K562 (cell line): ENCODE data around the gene TTC9B. TPM values are rescaled to one million over a fixed set of nuclear protein-coding genes. Genes with fewer than 3 reads are reported as not detected.
A peak's percentile ranks its signal among the peaks of the same experiment; 100 is the strongest.

ENCODE experiments used
- ATAC-seq: fragments of 200-7000 bp; cut with Tn5 transposase; 3 replicates; pipeline ENCODE4 v1.9.1; 2020; ENCODE audit warnings: moderate library complexity
- BruUV-seq: library from RNA; stranded (reverse); fragments of 400-500 nt; replicated peaks from 2 replicates; lab custom pipeline; 2021; lab: Mats Ljungman, UMichigan
- CTCF ChIA-PET: fragments of 300-600 bp; formaldehyde crosslinking; extraction: SDS; loops from one replicate; lab custom pipeline; 2021; ENCODE audit warnings: low intra/inter-chr PET ratio; lab: Yijun Ruan, JAX
- POLR2A ChIA-PET: fragments of 300-600, 350-650 bp; sonication (Branson Sonifier 250); formaldehyde crosslinking; extraction: SDS; loops from one replicate; lab custom pipeline; 2021; ENCODE audit warnings: antibody characterized with exemption, inconsistent platforms; lab: Yijun Ruan, JAX
- DNase-seq, 4 experiments: peaks; one replicate each; pipeline versions ENCODE4 v3.0.0 to v3.0.0-alpha.2; 2011 to 2018; ENCODE audit warnings: low spot score in 3 of 4, mixed read lengths in 3 of 4; ENCODE audit errors: extremely low read depth in 1 of 4
- FAIRE-seq: peaks from 2 replicates; lab custom pipeline; 2011; peaks lifted over from hg19 to GRCh38; lab: Jason Lieb, UNC
- H2AFZ ChIP-seq: 2 replicates; pipeline ENCODE4 v1.6.0; 2011; ENCODE audit warnings: low read depth, low read length, control low read depth, inconsistent platforms
- H3K27ac ChIP-seq: fragments of 200-600 bp; 3 replicates; pipeline ENCODE4 v1.8.0; 2011; ENCODE audit warnings: low read depth, mild to moderate bottlenecking, control low read depth, inconsistent platforms, low read length, moderate library complexity, mixed read lengths; ENCODE audit errors: extremely low read depth
- H3K27me3 ChIP-seq, 2 experiments: fragments of 300-600 bp in 1 of 2; 2 replicates in 1 of 2; 3 replicates in 1 of 2; pipeline versions ENCODE4 v1.6.0 to v1.8.0; 2011; ENCODE audit warnings: inconsistent platforms in 2 of 2, low read length in 2 of 2, mild to moderate bottlenecking in 1 of 2, mixed read lengths in 1 of 2, moderate library complexity in 1 of 2; ENCODE audit not compliant: control insufficient read depth in 2 of 2, insufficient read depth in 2 of 2
- H3K36me3 ChIP-seq: fragments of 300-600 bp; 3 replicates; pipeline ENCODE4 v1.8.0; 2011; ENCODE audit warnings: mild to moderate bottlenecking, low read length, inconsistent platforms; ENCODE audit not compliant: control insufficient read depth, insufficient read depth
- H3K4me1 ChIP-seq, 2 experiments: fragments of 200-600 bp in 1 of 2; replicated peaks in 1 of 2; 2 replicates in 1 of 2; 3 replicates in 1 of 2; pipeline versions ENCODE4 v1.5.1 to v1.8.0; 2011; ENCODE audit warnings: inconsistent platforms in 2 of 2, low read length in 2 of 2, mild to moderate bottlenecking in 1 of 2, mixed read lengths in 1 of 2, moderate library complexity in 1 of 2; ENCODE audit not compliant: control insufficient read depth in 2 of 2, insufficient read depth in 2 of 2
- H3K4me2 ChIP-seq: 2 replicates; pipeline ENCODE4 v1.6.1; 2011; ENCODE audit warnings: low read length, control low read depth, inconsistent platforms, mixed read lengths; ENCODE audit not compliant: insufficient read depth
- H3K4me3 ChIP-seq: fragments of 200-600 bp; sonication (generic), shearing (Covaris generic); 2 replicates; pipeline ENCODE4 v1.5.1; 2016; ENCODE audit warnings: control low read depth, inconsistent platforms
- H3K79me2 ChIP-seq: fragments of 200-600 bp; 3 replicates; pipeline ENCODE4 v1.8.0; 2011; ENCODE audit warnings: low read length, inconsistent platforms; ENCODE audit not compliant: control insufficient read depth, insufficient read depth
- H3K9ac ChIP-seq, 2 experiments: 2 replicates each; pipeline versions ENCODE4 v1.6.0 to v1.6.1; 2011; ENCODE audit warnings: low read depth in 2 of 2, low read length in 2 of 2, control low read depth in 1 of 2, inconsistent platforms in 1 of 2, mild to moderate bottlenecking in 1 of 2, mixed read lengths in 1 of 2; ENCODE audit not compliant: insufficient read depth in 1 of 2
- H3K9me1 ChIP-seq: one replicate; pipeline ENCODE4 v1.6.0; 2011; ENCODE audit warnings: inconsistent platforms, mild to moderate bottlenecking, low read length, moderate library complexity; ENCODE audit not compliant: control insufficient read depth, insufficient read depth
- H3K9me3 ChIP-seq: replicated peaks from 2 replicates; pipeline ENCODE4 v1.5.1; 2011; ENCODE audit warnings: low read depth, low read length, inconsistent platforms; ENCODE audit not compliant: control insufficient read depth, insufficient read depth
- H4K20me1 ChIP-seq: replicated peaks from 2 replicates; pipeline ENCODE4 v1.6.1; 2011; ENCODE audit warnings: low read length, inconsistent platforms, mixed read lengths; ENCODE audit not compliant: control insufficient read depth, insufficient read depth
- PRDM10 ChIP-seq: fragments of 450-650 bp; IDR thresholded peaks from 2 replicates; pipeline ENCODE4 v1.6.1; 2018; ENCODE audit not compliant: partially characterized antibody
- ZNF280B ChIP-seq: fragments of 250-450 bp; sonication (Bioruptor Pico); IDR thresholded peaks from 2 replicates; pipeline ENCODE4 v1.5.1; 2021; ENCODE audit warnings: mild to moderate bottlenecking
- WGBS: fragments of 100-300 bp; shearing (Covaris generic); methylation state at CpG from one replicate; pipeline ENCODE4 v1.1.6; 2016; ENCODE audit warnings: low coverage, mixed read lengths; ENCODE audit not compliant: insufficient coverage; ENCODE audit errors: missing lambda C conversion rate; 5-methylcytosine and 5-hydroxymethylcytosine counted together
- in situ Hi-C: fragments of 300-500 bp; cut with MboI; formaldehyde crosslinking; loops from 4 replicates; pipeline ENCODE4 v1.15.0; 2018; ENCODE audit warnings: inconsistent platforms, mixed read lengths
- intact Hi-C: fragments of 100-400 bp; cut with micrococcal nuclease; formaldehyde crosslinking; loops from 2 replicates; pipeline ENCODE4 v1.14.2; 2022
- polyA plus RNA-seq, 8 experiments: library from polyadenylated mRNA; depleted of rRNA in 4 of 8; stranded (reverse) in 5 of 8; unstranded in 3 of 8; fragments of >200 nt; fragmentation: Nextera tagmentation in 2 of 8; fragmentation: Illumina TruSeq in 1 of 8; extraction: Ambion mirVana in 2 of 8; extraction: Trizol in 1 of 8; gene quantifications; 2 replicates each; pipeline versions ENCODE4 v1.2.1 to v1.2.3, GENCODE V29; 2011 to 2014; ENCODE audit warnings: inconsistent platforms in 1 of 8, missing spikeins in 1 of 8
- total RNA-seq, 7 experiments: library from RNA; depleted of rRNA in 6 of 7; stranded (reverse); fragments of >200 nt in 6 of 7; fragmentation: Illumina TruSeq in 2 of 7; extraction: Trizol in 2 of 7; gene quantifications; 2 replicates each; pipeline versions ENCODE4 v1.2.1 to v1.2.3, GENCODE V29; 2011 to 2021; ENCODE audit warnings: low replicate concordance in 1 of 7

Gene TTC9B
- total and polyA plus RNA-seq, 9 of the 15 experiments (the other 6 are each of a cell fraction or from before 2014, with no cell fraction given), result 0.06 to 0.14 TPM; not detected in 7

- Histone ChIP-seq H3K79me2 (peaks cover 29% of the 10 kb centered on the region), H3K27me3 (no peaks in the 10 kb centered on the region), H2AFZ (no peak overlapping the region), H3K9me3 (no peaks in the 10 kb centered on the region), H3K9ac (no peak overlapping the region), H3K27ac (no peak overlapping the region), H3K9me1 (peaks cover 3% of the 10 kb centered on the region), H3K4me1 (peaks cover 0 to 12% of the 10 kb centered on the region in 2 experiments; a peak in 2 of 5 replicates), H3K4me3 (no peak overlapping the region), H3K4me2 (no peak overlapping the region), H4K20me1 (no peaks in the 10 kb centered on the region; the same call in 1 of the 2 replicates), H3K36me3 (peaks cover 85% of the 10 kb centered on the region; the same call in 2 of the 3 replicates)
- no peak for FAIRE-seq
- no TSS peak for BruUV-seq
- no peak for ATAC-seq
- ChIA-PET POLR2A (interaction anchor here (0.5 to 1.5 kb wide), 6 partner anchors 9 to 181 kb away, joined by 3 to 5 read pairs (median 4); no protein-coding TSS in a partner anchor), CTCF (no interaction called here)
- in situ Hi-C loops, result no loop called here
- 87% methylated on average over 7 of the region's 7 CpGs for WGBS
- TF ChIP-seq PRDM10, result peak; percentile 47
- no peak for TF ChIP-seq ZNF280B
- intact Hi-C loops, result no loop called here
- no peak for DNase-seq
Measured at GRCh38 chr19:40252395-40252794, 34.2 kb upstream of the TTC9B start.
